HCT116 (cell line): ENCODE data around the gene HIBADH. TPM values are rescaled to one million over a fixed set of nuclear protein-coding genes. Genes with fewer than 3 reads are reported as not detected.

Experiments
- ATAC-seq: fragments of 200-7000 bp; cut with Tn5 transposase; 2 replicates; pipeline ENCODE4 v1.9.1; 2020; ENCODE audit warnings: mild to moderate bottlenecking, moderate library complexity
- BruUV-seq: library from RNA; stranded (reverse); fragments of 400-500 nt; replicated peaks from 2 replicates; lab custom pipeline; 2021; lab: Mats Ljungman, UMichigan
- CTCF ChIA-PET: fragments of 300-600 bp; sonication (Branson Sonifier 250); formaldehyde crosslinking; loops from one replicate; lab custom pipeline; 2021; ENCODE audit warnings: antibody characterized with exemption; lab: Charles Lee
- POLR2A ChIA-PET: fragments of 300-600, 350-600 bp; sonication (Branson Sonifier 250); formaldehyde crosslinking; loops from one replicate; lab custom pipeline; 2021; ENCODE audit warnings: antibody characterized with exemption; lab: Charles Lee
- RAD21 ChIA-PET, 2 experiments: fragments of 300-600 bp; sonication (Branson Sonifier 250); formaldehyde crosslinking; loops; one replicate each; lab custom pipeline; 2023; ENCODE audit warnings: low total read pairs in 2 of 2; ENCODE audit not compliant: uncharacterized antibody in 2 of 2, unreplicated experiment in 2 of 2, low non-redundant PET in 1 of 2; lab: Charles Lee
- DNase-seq: peaks from one replicate; pipeline ENCODE4 v3.0.0-alpha.2; 2010; ENCODE audit warnings: low read depth, low spot score
- H2AFZ ChIP-seq: fragments of 200-600 bp; shearing (Covaris generic), sonication (generic); 2 replicates; pipeline ENCODE4 v1.6.1; 2017; ENCODE audit warnings: low read depth, mixed run types, mixed read lengths, antibody characterized with exemption, low read length; ENCODE audit not compliant: poor library complexity, severe bottlenecking
- H3K27ac ChIP-seq: 2 replicates; pipeline ENCODE4 v1.5.1; 2012; ENCODE audit warnings: low read depth, low read length
- H3K27me3 ChIP-seq: fragments of 200-600 bp; sonication (generic); 2 replicates; pipeline ENCODE4 v1.6.1; 2016; ENCODE audit warnings: mixed run types, low read length, mixed read lengths; ENCODE audit not compliant: insufficient read depth
- H3K36me3 ChIP-seq, 2 experiments: fragments of 200-500 bp in 1 of 2; fragments of 200-600 bp in 1 of 2; sonication (Bioruptor generic) in 1 of 2; sonication (generic) in 1 of 2; 2 replicates each; pipeline versions ENCODE4 v1.5.1 to v1.6.1; 2014 to 2016; ENCODE audit warnings: low read length in 2 of 2, inconsistent platforms in 1 of 2, mixed read lengths in 1 of 2, mixed run types in 1 of 2; ENCODE audit not compliant: insufficient read depth in 2 of 2, control insufficient read depth in 1 of 2
- H3K4me1 ChIP-seq, 2 experiments: fragments of 200-600 bp in 1 of 2; sonication (generic) in 1 of 2; 2 replicates each; pipeline versions ENCODE4 v1.5.1 to v1.6.1; 2012 to 2017; ENCODE audit warnings: low read length in 2 of 2, inconsistent platforms in 1 of 2, mild to moderate bottlenecking in 1 of 2, mixed read lengths in 1 of 2, mixed run types in 1 of 2, moderate library complexity in 1 of 2; ENCODE audit not compliant: insufficient read depth in 2 of 2, control insufficient read depth in 1 of 2
- H3K4me2 ChIP-seq: fragments of 200-600 bp; sonication (generic); 2 replicates; pipeline ENCODE4 v1.6.1; 2017; ENCODE audit warnings: mixed run types, low read length, mixed read lengths
- H3K4me3 ChIP-seq, 2 experiments: fragments of 200-600 bp in 1 of 2; sonication (generic) in 1 of 2; replicated peaks in 1 of 2; 2 replicates each; pipeline ENCODE4 v1.5.1; 2011 to 2016; ENCODE audit warnings: low read length in 2 of 2, control low read depth in 1 of 2, low read depth in 1 of 2, mild to moderate bottlenecking in 1 of 2, mixed read lengths in 1 of 2, mixed run types in 1 of 2
- H3K79me2 ChIP-seq: fragments of 200-600 bp; sonication (generic); 2 replicates; pipeline ENCODE4 v1.6.1; 2017; ENCODE audit warnings: mild to moderate bottlenecking, mixed run types, low read length, moderate library complexity, mixed read lengths; ENCODE audit not compliant: insufficient read depth
- H3K9ac ChIP-seq: fragments of 200-600 bp; sonication (generic); 2 replicates; pipeline ENCODE4 v1.6.1; 2016; ENCODE audit warnings: low read length, mixed read lengths
- H3K9me2 ChIP-seq: fragments of 200-600 bp; sonication (generic), shearing (Covaris generic); 2 replicates; pipeline ENCODE4 v1.6.1; 2017; ENCODE audit warnings: mixed run types, mild to moderate bottlenecking, moderate library complexity; ENCODE audit not compliant: insufficient read depth
- H3K9me3 ChIP-seq, 2 experiments: fragments of 200-500 bp in 1 of 2; fragments of 200-600 bp in 1 of 2; sonication (Bioruptor generic) in 1 of 2; sonication (generic) in 1 of 2; 2 replicates each; pipeline ENCODE4 v1.6.1; 2014 to 2017; ENCODE audit warnings: low read length in 2 of 2, mixed read lengths in 2 of 2, inconsistent platforms in 1 of 2, low read depth in 1 of 2, mild to moderate bottlenecking in 1 of 2, mixed run types in 1 of 2, moderate library complexity in 1 of 2; ENCODE audit not compliant: control insufficient read depth in 1 of 2, insufficient read depth in 1 of 2
- H4K20me1 ChIP-seq: fragments of 200-600 bp; sonication (generic), shearing (Covaris generic); 2 replicates; pipeline ENCODE4 v1.6.1; 2017; ENCODE audit warnings: mixed run types, mild to moderate bottlenecking, moderate library complexity; ENCODE audit not compliant: insufficient read depth
- CBX3 ChIP-seq: IDR thresholded peaks from 2 replicates; pipeline ENCODE4 v1.6.1; 2012; ENCODE audit warnings: low read depth
- CEBPB ChIP-seq: IDR thresholded peaks from 2 replicates; pipeline ENCODE4 v1.6.1; 2012; ENCODE audit warnings: low read depth
- EGR1 ChIP-seq: IDR thresholded peaks from 2 replicates; pipeline ENCODE4 v1.6.1; 2012; ENCODE audit warnings: low read depth
- ELF1 ChIP-seq: IDR thresholded peaks from 2 replicates; pipeline ENCODE4 v1.6.1; 2012; ENCODE audit warnings: low read depth, borderline replicate concordance
- EZH2 ChIP-seq: fragments of 200-600 bp; sonication (generic); IDR thresholded peaks from 2 replicates; pipeline ENCODE4 v1.6.1; 2017; ENCODE audit warnings: antibody characterized with exemption, mixed run types
- FOSL1 ChIP-seq: IDR thresholded peaks from 2 replicates; pipeline ENCODE4 v1.6.1; 2012; ENCODE audit warnings: low read depth
- POLR2A ChIP-seq: IDR thresholded peaks from 2 replicates; pipeline ENCODE4 v1.7.0; 2011; ENCODE audit warnings: borderline replicate concordance; ENCODE audit not compliant: insufficient read depth, insufficient read length; ENCODE audit errors: extremely low read depth
- POLR2AphosphoS5 ChIP-seq: IDR thresholded peaks from 2 replicates; pipeline ENCODE4 v1.6.1; 2011; ENCODE audit warnings: mild to moderate bottlenecking, low read depth, low read length, moderate library complexity
- RAD21 ChIP-seq: IDR thresholded peaks from 2 replicates; pipeline ENCODE4 v1.6.1; 2012; ENCODE audit warnings: low read depth, mild to moderate bottlenecking
- SIN3A ChIP-seq: IDR thresholded peaks from 2 replicates; pipeline ENCODE4 v1.6.1; 2012; ENCODE audit warnings: low read depth
- SP1 ChIP-seq: IDR thresholded peaks from 2 replicates; pipeline ENCODE4 v1.6.1; 2012; ENCODE audit warnings: low read depth
- TCF7L2 ChIP-seq: IDR thresholded peaks from 2 replicates; pipeline ENCODE4 v1.7.0; 2011; ENCODE audit warnings: borderline replicate concordance, inconsistent platforms; ENCODE audit not compliant: insufficient read depth, insufficient read length; ENCODE audit errors: extremely low read depth
- YY1 ChIP-seq: IDR thresholded peaks from 2 replicates; pipeline ENCODE4 v1.6.1; 2011; ENCODE audit warnings: low read length, low read depth, moderate library complexity, mild to moderate bottlenecking; ENCODE audit not compliant: insufficient replicate concordance; ENCODE audit errors: extremely low read depth
- ZFX ChIP-seq: fragments of 450-650 bp; IDR thresholded peaks from 2 replicates; pipeline ENCODE4 v1.6.1; 2017
- intact Hi-C: fragments of 100-400 bp; cut with micrococcal nuclease; formaldehyde crosslinking; loops from 2 replicates; pipeline ENCODE4 v1.10.0; 2022
- total RNA-seq: library from RNA; stranded (reverse); gene quantifications from one replicate; pipeline ENCODE4 v1.2.1, GENCODE V29; 2021; ENCODE audit not compliant: unreplicated experiment
- TF ChIP-seq, protein P1 (sequence below): IDR thresholded peaks from 2 replicates; pipeline ENCODE4 v1.6.1; 2012
- TF ChIP-seq, protein P2 (sequence below): IDR thresholded peaks from 2 replicates; pipeline ENCODE4 v1.6.1; 2011; ENCODE audit warnings: mild to moderate bottlenecking, low read length, moderate library complexity; ENCODE audit not compliant: insufficient replicate concordance; ENCODE audit errors: extremely low read depth
- TF ChIP-seq, protein P3 (sequence below): IDR thresholded peaks from 2 replicates; pipeline ENCODE4 v1.6.1; 2012
- TF ChIP-seq, protein P4 (sequence below): IDR thresholded peaks from 2 replicates; pipeline ENCODE4 v1.6.1; 2012; ENCODE audit warnings: low read depth
- TF ChIP-seq, protein P5 (sequence below), 3 experiments: fragments of 200-600 bp in 1 of 3; sonication (generic) in 1 of 3; IDR thresholded peaks in 2 of 3; conservative IDR thresholded peaks in 1 of 3; 2 replicates each; pipeline ENCODE4 v1.5.1; 2012 to 2017; ENCODE audit warnings: low read depth in 2 of 3, low read length in 2 of 3, antibody characterized with exemption in 1 of 3, borderline replicate concordance in 1 of 3, control low read depth in 1 of 3, mild to moderate bottlenecking in 1 of 3, mixed read lengths in 1 of 3, mixed run types in 1 of 3, moderate library complexity in 1 of 3; ENCODE audit not compliant: insufficient read depth in 1 of 3

HIBADH gene
- total RNA-seq, 1 experiment from 2014 or later = 32.4 TPM

DNA sequence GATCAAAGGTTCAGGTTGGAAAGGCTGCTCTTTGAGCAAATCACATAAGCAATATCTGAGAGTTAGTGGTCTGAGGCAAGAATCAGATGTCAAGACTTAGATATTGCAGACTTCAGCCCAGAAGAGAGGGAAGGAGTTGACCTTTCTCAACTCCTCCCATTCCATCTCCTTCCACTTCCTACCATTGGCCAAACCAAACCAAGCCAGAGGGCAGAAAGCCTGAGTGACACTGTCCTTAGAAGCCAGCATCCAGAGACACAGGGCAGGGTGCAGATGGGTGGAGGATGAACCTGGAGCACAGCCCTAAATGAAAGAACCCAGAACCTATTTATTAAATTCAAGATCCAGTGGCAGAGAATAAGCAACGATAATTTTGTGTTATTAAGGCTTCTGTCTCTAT, 180.5 kb downstream of the HIBADH start:
- BruUV-seq = no TSS peak

More for the DNA sequence above, 180.5 kb downstream of the HIBADH start:
- CTCF ChIA-PET = no interaction called here
- intact Hi-C loops = no loop called here
- POLR2A ChIA-PET = no interaction called here
- no peaks in the 10 kb centered on the region for H4K20me1 ChIP-seq
- no peak overlapping the region for H3K4me3 ChIP-seq
- no peaks in the 10 kb centered on the region for H3K9me3 ChIP-seq
- no peak for DNase-seq
- no peak for TF ChIP-seq ELF1
- TF ChIP-seq, protein P1, sequence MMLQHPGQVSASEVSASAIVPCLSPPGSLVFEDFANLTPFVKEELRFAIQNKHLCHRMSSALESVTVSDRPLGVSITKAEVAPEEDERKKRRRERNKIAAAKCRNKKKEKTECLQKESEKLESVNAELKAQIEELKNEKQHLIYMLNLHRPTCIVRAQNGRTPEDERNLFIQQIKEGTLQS = no peak
- no peak for TF ChIP-seq SP1
- TF ChIP-seq, protein P2, sequence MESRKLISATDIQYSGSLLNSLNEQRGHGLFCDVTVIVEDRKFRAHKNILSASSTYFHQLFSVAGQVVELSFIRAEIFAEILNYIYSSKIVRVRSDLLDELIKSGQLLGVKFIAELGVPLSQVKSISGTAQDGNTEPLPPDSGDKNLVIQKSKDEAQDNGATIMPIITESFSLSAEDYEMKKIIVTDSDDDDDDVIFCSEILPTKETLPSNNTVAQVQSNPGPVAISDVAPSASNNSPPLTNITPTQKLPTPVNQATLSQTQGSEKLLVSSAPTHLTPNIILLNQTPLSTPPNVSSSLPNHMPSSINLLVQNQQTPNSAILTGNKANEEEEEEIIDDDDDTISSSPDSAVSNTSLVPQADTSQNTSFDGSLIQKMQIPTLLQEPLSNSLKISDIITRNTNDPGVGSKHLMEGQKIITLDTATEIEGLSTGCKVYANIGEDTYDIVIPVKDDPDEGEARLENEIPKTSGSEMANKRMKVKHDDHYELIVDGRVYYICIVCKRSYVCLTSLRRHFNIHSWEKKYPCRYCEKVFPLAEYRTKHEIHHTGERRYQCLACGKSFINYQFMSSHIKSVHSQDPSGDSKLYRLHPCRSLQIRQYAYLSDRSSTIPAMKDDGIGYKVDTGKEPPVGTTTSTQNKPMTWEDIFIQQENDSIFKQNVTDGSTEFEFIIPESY = no peak
- no peak for TF ChIP-seq FOSL1
- TF ChIP-seq, protein P3, sequence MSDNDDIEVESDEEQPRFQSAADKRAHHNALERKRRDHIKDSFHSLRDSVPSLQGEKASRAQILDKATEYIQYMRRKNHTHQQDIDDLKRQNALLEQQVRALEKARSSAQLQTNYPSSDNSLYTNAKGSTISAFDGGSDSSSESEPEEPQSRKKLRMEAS = no peak
- TF ChIP-seq, protein P4, sequence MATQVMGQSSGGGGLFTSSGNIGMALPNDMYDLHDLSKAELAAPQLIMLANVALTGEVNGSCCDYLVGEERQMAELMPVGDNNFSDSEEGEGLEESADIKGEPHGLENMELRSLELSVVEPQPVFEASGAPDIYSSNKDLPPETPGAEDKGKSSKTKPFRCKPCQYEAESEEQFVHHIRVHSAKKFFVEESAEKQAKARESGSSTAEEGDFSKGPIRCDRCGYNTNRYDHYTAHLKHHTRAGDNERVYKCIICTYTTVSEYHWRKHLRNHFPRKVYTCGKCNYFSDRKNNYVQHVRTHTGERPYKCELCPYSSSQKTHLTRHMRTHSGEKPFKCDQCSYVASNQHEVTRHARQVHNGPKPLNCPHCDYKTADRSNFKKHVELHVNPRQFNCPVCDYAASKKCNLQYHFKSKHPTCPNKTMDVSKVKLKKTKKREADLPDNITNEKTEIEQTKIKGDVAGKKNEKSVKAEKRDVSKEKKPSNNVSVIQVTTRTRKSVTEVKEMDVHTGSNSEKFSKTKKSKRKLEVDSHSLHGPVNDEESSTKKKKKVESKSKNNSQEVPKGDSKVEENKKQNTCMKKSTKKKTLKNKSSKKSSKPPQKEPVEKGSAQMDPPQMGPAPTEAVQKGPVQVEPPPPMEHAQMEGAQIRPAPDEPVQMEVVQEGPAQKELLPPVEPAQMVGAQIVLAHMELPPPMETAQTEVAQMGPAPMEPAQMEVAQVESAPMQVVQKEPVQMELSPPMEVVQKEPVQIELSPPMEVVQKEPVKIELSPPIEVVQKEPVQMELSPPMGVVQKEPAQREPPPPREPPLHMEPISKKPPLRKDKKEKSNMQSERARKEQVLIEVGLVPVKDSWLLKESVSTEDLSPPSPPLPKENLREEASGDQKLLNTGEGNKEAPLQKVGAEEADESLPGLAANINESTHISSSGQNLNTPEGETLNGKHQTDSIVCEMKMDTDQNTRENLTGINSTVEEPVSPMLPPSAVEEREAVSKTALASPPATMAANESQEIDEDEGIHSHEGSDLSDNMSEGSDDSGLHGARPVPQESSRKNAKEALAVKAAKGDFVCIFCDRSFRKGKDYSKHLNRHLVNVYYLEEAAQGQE = no peak
- TF ChIP-seq SIN3A = no peak
- TF ChIP-seq TCF7L2 = no peak
- TF ChIP-seq EZH2 = no peak
- no peak for TF ChIP-seq ZFX
- TF ChIP-seq YY1 = no peak
- no peak for TF ChIP-seq CEBPB
- no peak for TF ChIP-seq CBX3
- no peak for TF ChIP-seq EGR1
- TF ChIP-seq POLR2A = no peak
- no peak for TF ChIP-seq POLR2AphosphoS5
- TF ChIP-seq RAD21 = no peak
- TF ChIP-seq, protein P5, sequence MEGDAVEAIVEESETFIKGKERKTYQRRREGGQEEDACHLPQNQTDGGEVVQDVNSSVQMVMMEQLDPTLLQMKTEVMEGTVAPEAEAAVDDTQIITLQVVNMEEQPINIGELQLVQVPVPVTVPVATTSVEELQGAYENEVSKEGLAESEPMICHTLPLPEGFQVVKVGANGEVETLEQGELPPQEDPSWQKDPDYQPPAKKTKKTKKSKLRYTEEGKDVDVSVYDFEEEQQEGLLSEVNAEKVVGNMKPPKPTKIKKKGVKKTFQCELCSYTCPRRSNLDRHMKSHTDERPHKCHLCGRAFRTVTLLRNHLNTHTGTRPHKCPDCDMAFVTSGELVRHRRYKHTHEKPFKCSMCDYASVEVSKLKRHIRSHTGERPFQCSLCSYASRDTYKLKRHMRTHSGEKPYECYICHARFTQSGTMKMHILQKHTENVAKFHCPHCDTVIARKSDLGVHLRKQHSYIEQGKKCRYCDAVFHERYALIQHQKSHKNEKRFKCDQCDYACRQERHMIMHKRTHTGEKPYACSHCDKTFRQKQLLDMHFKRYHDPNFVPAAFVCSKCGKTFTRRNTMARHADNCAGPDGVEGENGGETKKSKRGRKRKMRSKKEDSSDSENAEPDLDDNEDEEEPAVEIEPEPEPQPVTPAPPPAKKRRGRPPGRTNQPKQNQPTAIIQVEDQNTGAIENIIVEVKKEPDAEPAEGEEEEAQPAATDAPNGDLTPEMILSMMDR (IDR thresholded peaks at IDR 0.05 in 2 of 3, conservative IDR thresholded peaks at IDR 0.05 in 1 of 3; ENCODE audit: borderline replicate concordance in 1 of 3, insufficient read depth in 1 of 3, low read depth in 2 of 3, low read length in 2 of 3) = no peak
- no peak overlapping the region for H2AFZ ChIP-seq
- no peaks in the 10 kb centered on the region for H3K4me1 ChIP-seq
- H3K27ac ChIP-seq = no peak overlapping the region
- ATAC-seq = peak; percentile 55
- H3K36me3 ChIP-seq = no peaks in the 10 kb centered on the region
- no peaks in the 10 kb centered on the region for H3K9me2 ChIP-seq
- no peaks in the 10 kb centered on the region for H3K79me2 ChIP-seq
- H3K4me2 ChIP-seq = no peak overlapping the region
- RAD21 ChIA-PET = no interaction called here
- H3K27me3 ChIP-seq = no peaks in the 10 kb centered on the region
- no peak overlapping the region for H3K9ac ChIP-seq
